ENCODE measurements around the gene PJA2.

DNA sequence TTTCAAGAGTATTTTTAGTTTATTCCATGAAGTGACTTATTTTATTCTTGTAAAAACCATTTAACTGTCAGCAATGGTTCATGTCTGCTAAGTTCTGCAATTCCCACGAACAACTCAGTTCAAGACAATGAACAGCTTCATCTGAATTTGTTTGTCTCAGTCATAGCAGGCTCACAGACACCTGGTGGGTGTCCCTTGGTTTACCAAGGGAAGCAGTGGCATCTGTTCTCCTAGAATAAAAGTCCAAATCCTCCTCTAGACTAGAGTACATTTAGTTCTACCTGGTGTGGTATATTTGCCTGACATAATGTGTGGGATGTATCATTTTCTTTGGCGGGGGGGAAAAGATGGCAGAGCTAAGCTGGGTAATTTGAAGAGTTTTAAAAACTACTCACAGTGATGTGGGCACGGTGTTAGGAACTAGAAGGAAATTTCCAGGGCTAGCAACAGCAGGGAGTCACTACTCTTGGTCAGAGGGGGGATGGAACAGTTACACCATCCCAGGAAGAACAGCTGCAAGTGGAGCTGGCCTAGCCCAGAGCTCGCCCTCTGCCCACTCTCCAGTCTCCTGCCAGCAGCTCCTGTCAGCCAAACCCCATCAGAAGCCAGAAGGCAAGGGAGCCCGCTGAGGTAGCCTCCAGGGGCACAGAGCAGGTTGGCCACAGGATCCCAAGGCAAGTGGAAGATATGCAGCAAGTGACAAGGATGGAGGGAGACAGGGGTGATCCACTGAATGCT, 100.3 kb downstream of the PJA2 start:
- TF ChIP-seq, protein P1, sequence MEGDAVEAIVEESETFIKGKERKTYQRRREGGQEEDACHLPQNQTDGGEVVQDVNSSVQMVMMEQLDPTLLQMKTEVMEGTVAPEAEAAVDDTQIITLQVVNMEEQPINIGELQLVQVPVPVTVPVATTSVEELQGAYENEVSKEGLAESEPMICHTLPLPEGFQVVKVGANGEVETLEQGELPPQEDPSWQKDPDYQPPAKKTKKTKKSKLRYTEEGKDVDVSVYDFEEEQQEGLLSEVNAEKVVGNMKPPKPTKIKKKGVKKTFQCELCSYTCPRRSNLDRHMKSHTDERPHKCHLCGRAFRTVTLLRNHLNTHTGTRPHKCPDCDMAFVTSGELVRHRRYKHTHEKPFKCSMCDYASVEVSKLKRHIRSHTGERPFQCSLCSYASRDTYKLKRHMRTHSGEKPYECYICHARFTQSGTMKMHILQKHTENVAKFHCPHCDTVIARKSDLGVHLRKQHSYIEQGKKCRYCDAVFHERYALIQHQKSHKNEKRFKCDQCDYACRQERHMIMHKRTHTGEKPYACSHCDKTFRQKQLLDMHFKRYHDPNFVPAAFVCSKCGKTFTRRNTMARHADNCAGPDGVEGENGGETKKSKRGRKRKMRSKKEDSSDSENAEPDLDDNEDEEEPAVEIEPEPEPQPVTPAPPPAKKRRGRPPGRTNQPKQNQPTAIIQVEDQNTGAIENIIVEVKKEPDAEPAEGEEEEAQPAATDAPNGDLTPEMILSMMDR (IDR thresholded peaks at IDR 0.05) = no peak
- no peak for TF ChIP-seq POLR2AphosphoS5 (IDR thresholded peaks at IDR 0.05)

Measured in breast epithelium (tissue), 3 donors.